K562 (cell line): ENCODE results near the gene ERC2. TPM values are rescaled to one million over a fixed set of nuclear protein-coding genes. Genes with fewer than 3 reads are reported as not detected.

Experiments used
- ATAC-seq: fragments of 200-7000 bp; cut with Tn5 transposase; 3 replicates; pipeline ENCODE4 v1.9.1; 2020; ENCODE audit warnings: moderate library complexity
- BruUV-seq: library from RNA; stranded (reverse); fragments of 400-500 nt; replicated peaks from 2 replicates; lab custom pipeline; 2021; lab: Mats Ljungman, UMichigan
- CTCF ChIA-PET: fragments of 300-600 bp; formaldehyde crosslinking; extraction: SDS; loops from one replicate; lab custom pipeline; 2021; ENCODE audit warnings: low intra/inter-chr PET ratio; lab: Yijun Ruan, JAX
- POLR2A ChIA-PET: fragments of 300-600, 350-650 bp; sonication (Branson Sonifier 250); formaldehyde crosslinking; extraction: SDS; loops from one replicate; lab custom pipeline; 2021; ENCODE audit warnings: antibody characterized with exemption, inconsistent platforms; lab: Yijun Ruan, JAX
- DNase-seq, 4 experiments: peaks; one replicate each; pipeline versions ENCODE4 v3.0.0 to v3.0.0-alpha.2; 2011 to 2018; ENCODE audit warnings: low spot score in 3 of 4, mixed read lengths in 3 of 4; ENCODE audit errors: extremely low read depth in 1 of 4
- FAIRE-seq: peaks from 2 replicates; lab custom pipeline; 2011; peaks lifted over from hg19 to GRCh38; lab: Jason Lieb, UNC
- H2AFZ ChIP-seq: 2 replicates; pipeline ENCODE4 v1.6.0; 2011; ENCODE audit warnings: low read depth, low read length, control low read depth, inconsistent platforms
- H3K27ac ChIP-seq: fragments of 200-600 bp; 3 replicates; pipeline ENCODE4 v1.8.0; 2011; ENCODE audit warnings: low read depth, mild to moderate bottlenecking, control low read depth, inconsistent platforms, low read length, moderate library complexity, mixed read lengths; ENCODE audit errors: extremely low read depth
- H3K27me3 ChIP-seq, 2 experiments: fragments of 300-600 bp in 1 of 2; 2 replicates in 1 of 2; 3 replicates in 1 of 2; pipeline versions ENCODE4 v1.6.0 to v1.8.0; 2011; ENCODE audit warnings: inconsistent platforms in 2 of 2, low read length in 2 of 2, mild to moderate bottlenecking in 1 of 2, mixed read lengths in 1 of 2, moderate library complexity in 1 of 2; ENCODE audit not compliant: control insufficient read depth in 2 of 2, insufficient read depth in 2 of 2
- H3K36me3 ChIP-seq: fragments of 300-600 bp; 3 replicates; pipeline ENCODE4 v1.8.0; 2011; ENCODE audit warnings: mild to moderate bottlenecking, low read length, inconsistent platforms; ENCODE audit not compliant: control insufficient read depth, insufficient read depth
- H3K4me1 ChIP-seq, 2 experiments: fragments of 200-600 bp in 1 of 2; replicated peaks in 1 of 2; 2 replicates in 1 of 2; 3 replicates in 1 of 2; pipeline versions ENCODE4 v1.5.1 to v1.8.0; 2011; ENCODE audit warnings: inconsistent platforms in 2 of 2, low read length in 2 of 2, mild to moderate bottlenecking in 1 of 2, mixed read lengths in 1 of 2, moderate library complexity in 1 of 2; ENCODE audit not compliant: control insufficient read depth in 2 of 2, insufficient read depth in 2 of 2
- H3K4me2 ChIP-seq: 2 replicates; pipeline ENCODE4 v1.6.1; 2011; ENCODE audit warnings: low read length, control low read depth, inconsistent platforms, mixed read lengths; ENCODE audit not compliant: insufficient read depth
- H3K4me3 ChIP-seq: fragments of 200-600 bp; sonication (generic), shearing (Covaris generic); 2 replicates; pipeline ENCODE4 v1.5.1; 2016; ENCODE audit warnings: control low read depth, inconsistent platforms
- H3K79me2 ChIP-seq: fragments of 200-600 bp; 3 replicates; pipeline ENCODE4 v1.8.0; 2011; ENCODE audit warnings: low read length, inconsistent platforms; ENCODE audit not compliant: control insufficient read depth, insufficient read depth
- H3K9ac ChIP-seq, 2 experiments: 2 replicates each; pipeline versions ENCODE4 v1.6.0 to v1.6.1; 2011; ENCODE audit warnings: low read depth in 2 of 2, low read length in 2 of 2, control low read depth in 1 of 2, inconsistent platforms in 1 of 2, mild to moderate bottlenecking in 1 of 2, mixed read lengths in 1 of 2; ENCODE audit not compliant: insufficient read depth in 1 of 2
- H3K9me1 ChIP-seq: one replicate; pipeline ENCODE4 v1.6.0; 2011; ENCODE audit warnings: inconsistent platforms, mild to moderate bottlenecking, low read length, moderate library complexity; ENCODE audit not compliant: control insufficient read depth, insufficient read depth
- H3K9me3 ChIP-seq: replicated peaks from 2 replicates; pipeline ENCODE4 v1.5.1; 2011; ENCODE audit warnings: low read depth, low read length, inconsistent platforms; ENCODE audit not compliant: control insufficient read depth, insufficient read depth
- H4K20me1 ChIP-seq: replicated peaks from 2 replicates; pipeline ENCODE4 v1.6.1; 2011; ENCODE audit warnings: low read length, inconsistent platforms, mixed read lengths; ENCODE audit not compliant: control insufficient read depth, insufficient read depth
- ADNP ChIP-seq: fragments of 200-800 bp; sonication (Bioruptor generic); IDR thresholded peaks from 2 replicates; pipeline ENCODE4 v1.6.1; 2016; ENCODE audit warnings: missing genetic modification characterization, missing compliant biosample characterization
- BRD4 ChIP-seq: fragments of 200-600 bp; sonication (generic); IDR thresholded peaks from 2 replicates; pipeline ENCODE4 v1.6.1; 2017; ENCODE audit warnings: inconsistent platforms
- ELF1 ChIP-seq: fragments of 200-800 bp; sonication (Bioruptor generic); IDR thresholded peaks from 2 replicates; pipeline ENCODE4 v1.6.1; 2016; ENCODE audit warnings: missing genetic modification characterization, missing compliant biosample characterization
- LARP7 ChIP-seq: fragments of 450-650 bp; IDR thresholded peaks from 2 replicates; pipeline ENCODE4 v1.6.1; 2016
- PRMT5 ChIP-seq: sonication (generic); formaldehyde crosslinking; IDR thresholded peaks from 2 replicates; pipeline ENCODE4 v1.5.0; 2020; ENCODE audit warnings: missing genetic modification reagents
- PTBP1 ChIP-seq: fragments of 200-400 bp; formaldehyde crosslinking; IDR thresholded peaks from 2 replicates; pipeline ENCODE4 v1.6.1; 2017; ENCODE audit warnings: low read depth, low read length
- SAFB ChIP-seq: fragments of 200-400 bp; formaldehyde crosslinking; IDR thresholded peaks from 2 replicates; pipeline ENCODE4 v1.6.1; 2017; ENCODE audit warnings: low read depth, low read length, borderline replicate concordance
- SAP30 ChIP-seq: fragments of 200-600 bp; sonication (generic); IDR thresholded peaks from 2 replicates; pipeline ENCODE4 v1.6.1; 2012; ENCODE audit warnings: borderline replicate concordance, low read depth, mild to moderate bottlenecking, moderate library complexity, low read length, control low read depth, inconsistent platforms; ENCODE audit not compliant: insufficient read depth, poor library complexity, severe bottlenecking
- STAT5B ChIP-seq: fragments of 250-450 bp; sonication (Bioruptor Pico); IDR thresholded peaks from 2 replicates; pipeline ENCODE4 v1.8.0; 2021; ENCODE audit warnings: mild to moderate bottlenecking, inconsistent platforms
- ZBTB1 ChIP-seq: sonication (generic); formaldehyde crosslinking; IDR thresholded peaks from 2 replicates; pipeline ENCODE4 v1.8.1; 2023; ENCODE audit warnings: missing genetic modification reagents, low read depth, mild to moderate bottlenecking, borderline replicate concordance
- ZNF780A ChIP-seq: fragments of 250-450 bp; sonication (Bioruptor Pico); IDR thresholded peaks from 2 replicates; pipeline ENCODE4 v1.5.0; 2021; ENCODE audit warnings: mild to moderate bottlenecking
- WGBS: fragments of 100-300 bp; shearing (Covaris generic); methylation state at CpG from one replicate; pipeline ENCODE4 v1.1.6; 2016; ENCODE audit warnings: low coverage, mixed read lengths; ENCODE audit not compliant: insufficient coverage; ENCODE audit errors: missing lambda C conversion rate; 5-methylcytosine and 5-hydroxymethylcytosine counted together
- in situ Hi-C: fragments of 300-500 bp; cut with MboI; formaldehyde crosslinking; loops from 4 replicates; pipeline ENCODE4 v1.15.0; 2018; ENCODE audit warnings: inconsistent platforms, mixed read lengths
- intact Hi-C: fragments of 100-400 bp; cut with micrococcal nuclease; formaldehyde crosslinking; loops from 2 replicates; pipeline ENCODE4 v1.14.2; 2022
- polyA plus RNA-seq, 8 experiments: library from polyadenylated mRNA; depleted of rRNA in 4 of 8; stranded (reverse) in 5 of 8; unstranded in 3 of 8; fragments of >200 nt; fragmentation: Nextera tagmentation in 2 of 8; fragmentation: Illumina TruSeq in 1 of 8; extraction: Ambion mirVana in 2 of 8; extraction: Trizol in 1 of 8; gene quantifications; 2 replicates each; pipeline versions ENCODE4 v1.2.1 to v1.2.3, GENCODE V29; 2011 to 2014; ENCODE audit warnings: inconsistent platforms in 1 of 8, missing spikeins in 1 of 8
- total RNA-seq, 7 experiments: library from RNA; depleted of rRNA in 6 of 7; stranded (reverse); fragments of >200 nt in 6 of 7; fragmentation: Illumina TruSeq in 2 of 7; extraction: Trizol in 2 of 7; gene quantifications; 2 replicates each; pipeline versions ENCODE4 v1.2.1 to v1.2.3, GENCODE V29; 2011 to 2021; ENCODE audit warnings: low replicate concordance in 1 of 7
- TF ChIP-seq, protein P1 (sequence below): fragments of 250-450 bp; sonication (Bioruptor Pico); IDR thresholded peaks from 2 replicates; pipeline ENCODE4 v1.8.0; 2021; ENCODE audit warnings: moderate library complexity, mild to moderate bottlenecking, inconsistent platforms
- TF ChIP-seq, protein P2 (sequence below): IDR thresholded peaks from 2 replicates; pipeline ENCODE4 v1.6.1; 2011; ENCODE audit warnings: borderline replicate concordance, low read depth, mild to moderate bottlenecking, moderate library complexity, low read length; ENCODE audit not compliant: insufficient read depth, poor library complexity, severe bottlenecking
- TF ChIP-seq, protein P3 (sequence below): IDR thresholded peaks from 2 replicates; pipeline ENCODE4 v1.6.1; 2016; ENCODE audit warnings: missing genetic modification characterization, missing compliant biosample characterization
- TF ChIP-seq, protein P4 (sequence below): sonication (generic); formaldehyde crosslinking; IDR thresholded peaks from 2 replicates; pipeline ENCODE4 v1.4.0; 2020; ENCODE audit warnings: mild to moderate bottlenecking, missing genetic modification reagents

The ERC2 gene
- total and polyA plus RNA-seq, 9 of the 15 experiments (the other 6 are each of a cell fraction or from before 2014, with no cell fraction given) = 0.04 to 0.18 (median 0.07) TPM; not detected in 2

DNA sequence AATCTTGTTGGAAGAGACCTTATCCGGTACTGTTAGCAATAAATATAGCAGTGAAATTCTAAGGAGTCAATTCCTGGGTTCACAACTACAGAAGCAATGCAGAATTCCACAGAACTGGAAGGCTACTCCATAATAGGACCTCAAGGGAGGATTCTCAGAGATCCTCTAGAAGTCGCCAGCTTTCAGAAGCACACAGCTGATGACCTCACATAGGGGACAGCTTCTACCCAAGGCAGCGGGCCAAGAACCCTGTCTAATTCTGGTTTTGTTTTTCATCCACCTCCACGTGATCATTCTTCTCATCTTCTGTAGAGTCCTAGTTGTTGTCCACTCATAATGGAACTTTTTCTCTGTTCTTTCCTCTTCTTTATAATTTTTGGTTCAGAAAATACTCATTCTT lies 99.4 kb downstream of the ERC2 start:
- no peak for ATAC-seq
- no peak overlapping the region for H3K4me3 ChIP-seq
- no peaks in the 10 kb centered on the region for H3K27me3 ChIP-seq
- H2AFZ ChIP-seq = no peak overlapping the region
- no peaks in the 10 kb centered on the region for H3K79me2 ChIP-seq
- 0% methylated on average over 4 of the region's 4 CpGs for WGBS
- H3K9me3 ChIP-seq = no peaks in the 10 kb centered on the region
- no peak overlapping the region for H3K4me2 ChIP-seq
- ChIA-PET POLR2A (no interaction called here), CTCF (no interaction called here)
- H3K36me3 ChIP-seq = no peaks in the 10 kb centered on the region
- intact Hi-C loops = no loop called here
- H3K4me1 ChIP-seq = no peaks in the 10 kb centered on the region
- no peaks in the 10 kb centered on the region for H4K20me1 ChIP-seq
- no peak overlapping the region for H3K27ac ChIP-seq
- in situ Hi-C loops = no loop called here
- no TSS peak for BruUV-seq
- H3K9ac ChIP-seq = no peak overlapping the region
- TF ChIP-seq ZBTB1 (CRISPR knock-in tag) (no peak), ELF1 (tag) (no peak), SAP30 (no peak), SAFB (no peak), ADNP (tag) (no peak), STAT5B (no peak), BRD4 (no peak), LARP7 (no peak), ZNF780A (CRISPR knock-in tag) (no peak), PTBP1 (no peak), PRMT5 (no peak)
- TF ChIP-seq, protein P1, sequence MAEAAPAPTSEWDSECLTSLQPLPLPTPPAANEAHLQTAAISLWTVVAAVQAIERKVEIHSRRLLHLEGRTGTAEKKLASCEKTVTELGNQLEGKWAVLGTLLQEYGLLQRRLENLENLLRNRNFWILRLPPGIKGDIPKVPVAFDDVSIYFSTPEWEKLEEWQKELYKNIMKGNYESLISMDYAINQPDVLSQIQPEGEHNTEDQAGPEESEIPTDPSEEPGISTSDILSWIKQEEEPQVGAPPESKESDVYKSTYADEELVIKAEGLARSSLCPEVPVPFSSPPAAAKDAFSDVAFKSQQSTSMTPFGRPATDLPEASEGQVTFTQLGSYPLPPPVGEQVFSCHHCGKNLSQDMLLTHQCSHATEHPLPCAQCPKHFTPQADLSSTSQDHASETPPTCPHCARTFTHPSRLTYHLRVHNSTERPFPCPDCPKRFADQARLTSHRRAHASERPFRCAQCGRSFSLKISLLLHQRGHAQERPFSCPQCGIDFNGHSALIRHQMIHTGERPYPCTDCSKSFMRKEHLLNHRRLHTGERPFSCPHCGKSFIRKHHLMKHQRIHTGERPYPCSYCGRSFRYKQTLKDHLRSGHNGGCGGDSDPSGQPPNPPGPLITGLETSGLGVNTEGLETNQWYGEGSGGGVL (CRISPR knock-in tag) = no peak
- TF ChIP-seq, protein P2, sequence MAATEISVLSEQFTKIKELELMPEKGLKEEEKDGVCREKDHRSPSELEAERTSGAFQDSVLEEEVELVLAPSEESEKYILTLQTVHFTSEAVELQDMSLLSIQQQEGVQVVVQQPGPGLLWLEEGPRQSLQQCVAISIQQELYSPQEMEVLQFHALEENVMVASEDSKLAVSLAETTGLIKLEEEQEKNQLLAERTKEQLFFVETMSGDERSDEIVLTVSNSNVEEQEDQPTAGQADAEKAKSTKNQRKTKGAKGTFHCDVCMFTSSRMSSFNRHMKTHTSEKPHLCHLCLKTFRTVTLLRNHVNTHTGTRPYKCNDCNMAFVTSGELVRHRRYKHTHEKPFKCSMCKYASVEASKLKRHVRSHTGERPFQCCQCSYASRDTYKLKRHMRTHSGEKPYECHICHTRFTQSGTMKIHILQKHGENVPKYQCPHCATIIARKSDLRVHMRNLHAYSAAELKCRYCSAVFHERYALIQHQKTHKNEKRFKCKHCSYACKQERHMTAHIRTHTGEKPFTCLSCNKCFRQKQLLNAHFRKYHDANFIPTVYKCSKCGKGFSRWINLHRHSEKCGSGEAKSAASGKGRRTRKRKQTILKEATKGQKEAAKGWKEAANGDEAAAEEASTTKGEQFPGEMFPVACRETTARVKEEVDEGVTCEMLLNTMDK = no peak
- TF ChIP-seq, protein P3, sequence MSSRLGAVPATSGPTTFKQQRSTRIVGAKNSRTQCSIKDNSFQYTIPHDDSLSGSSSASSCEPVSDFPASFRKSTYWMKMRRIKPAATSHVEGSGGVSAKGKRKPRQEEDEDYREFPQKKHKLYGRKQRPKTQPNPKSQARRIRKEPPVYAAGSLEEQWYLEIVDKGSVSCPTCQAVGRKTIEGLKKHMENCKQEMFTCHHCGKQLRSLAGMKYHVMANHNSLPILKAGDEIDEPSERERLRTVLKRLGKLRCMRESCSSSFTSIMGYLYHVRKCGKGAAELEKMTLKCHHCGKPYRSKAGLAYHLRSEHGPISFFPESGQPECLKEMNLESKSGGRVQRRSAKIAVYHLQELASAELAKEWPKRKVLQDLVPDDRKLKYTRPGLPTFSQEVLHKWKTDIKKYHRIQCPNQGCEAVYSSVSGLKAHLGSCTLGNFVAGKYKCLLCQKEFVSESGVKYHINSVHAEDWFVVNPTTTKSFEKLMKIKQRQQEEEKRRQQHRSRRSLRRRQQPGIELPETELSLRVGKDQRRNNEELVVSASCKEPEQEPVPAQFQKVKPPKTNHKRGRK (tag) = no peak
- TF ChIP-seq, protein P4, sequence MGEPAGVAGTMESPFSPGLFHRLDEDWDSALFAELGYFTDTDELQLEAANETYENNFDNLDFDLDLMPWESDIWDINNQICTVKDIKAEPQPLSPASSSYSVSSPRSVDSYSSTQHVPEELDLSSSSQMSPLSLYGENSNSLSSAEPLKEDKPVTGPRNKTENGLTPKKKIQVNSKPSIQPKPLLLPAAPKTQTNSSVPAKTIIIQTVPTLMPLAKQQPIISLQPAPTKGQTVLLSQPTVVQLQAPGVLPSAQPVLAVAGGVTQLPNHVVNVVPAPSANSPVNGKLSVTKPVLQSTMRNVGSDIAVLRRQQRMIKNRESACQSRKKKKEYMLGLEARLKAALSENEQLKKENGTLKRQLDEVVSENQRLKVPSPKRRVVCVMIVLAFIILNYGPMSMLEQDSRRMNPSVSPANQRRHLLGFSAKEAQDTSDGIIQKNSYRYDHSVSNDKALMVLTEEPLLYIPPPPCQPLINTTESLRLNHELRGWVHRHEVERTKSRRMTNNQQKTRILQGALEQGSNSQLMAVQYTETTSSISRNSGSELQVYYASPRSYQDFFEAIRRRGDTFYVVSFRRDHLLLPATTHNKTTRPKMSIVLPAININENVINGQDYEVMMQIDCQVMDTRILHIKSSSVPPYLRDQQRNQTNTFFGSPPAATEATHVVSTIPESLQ = no peak
- no peak for FAIRE-seq
- DNase-seq = no peak
- no peaks in the 10 kb centered on the region for H3K9me1 ChIP-seq
